HG03432 (cell line): Measurements from ENCODE around the gene TAS2R3.

Experiments
- ATAC-seq: cut with Tn5 transposase; IDR thresholded peaks from one replicate; pipeline ENCODE4 v1.9.1; 2021; ENCODE audit warnings: mild to moderate bottlenecking, moderate library complexity; ENCODE audit not compliant: unreplicated experiment

The TAS2R3 gene

GRCh38 chr7:141785706-141786552, 22.0 kb downstream of the TAS2R3 start:
- peak; percentile 80 for ATAC-seq

- ATAC-seq = no peak
Observed at GRCh38 chr7:141788296-141788695, 24.4 kb downstream of the TAS2R3 start.

GRCh38 chr7:141789917-141790316, 26.0 kb downstream of the TAS2R3 start, which contains the start of gene TAS2R5:
Gene TAS2R5, plus strand, starts transcription at chr7:141790217. Its CDS starts 145 bp downstream, at chr7:141790362.
- no peak for ATAC-seq

- ATAC-seq = no peak
Observed at GRCh38 chr7:141792526-141792925, 28.6 kb downstream of the TAS2R3 start.
